Pancreas (tissue), 10 donors: ENCODE measurements around the gene CYP2C9. TPM values are rescaled to one million over a fixed set of nuclear protein-coding genes. Genes with fewer than 3 reads are reported as not detected.

Source experiments
- ATAC-seq, 4 donors: fragments of 200-7000 bp; cut with Tn5 transposase; one replicate each; pipeline versions ENCODE4 v1.8.0 to v1.9.1; 2020; ENCODE audit warnings: mild to moderate bottlenecking in 4 of 4, moderate library complexity in 4 of 4
- DNase-seq, 6 donors: peaks; one replicate each; pipeline ENCODE4 v3.0.0-alpha.2; 2020
- FAIRE-seq: peaks from 2 replicates; lab custom pipeline; 2012; peaks lifted over from hg19 to GRCh38; lab: Jason Lieb, UNC
- H3K27ac ChIP-seq, 4 donors: fragments of 200-600 bp; sonication (generic); 1 replicate in 3 of 4; 2 replicates in 1 of 4; pipeline versions ENCODE4 v1.5.0 to v1.8.0; 2020
- H3K27me3 ChIP-seq, 4 donors: fragments of 200-600 bp; one replicate each; pipeline ENCODE4 v1.8.0; 2021
- H3K36me3 ChIP-seq, 3 donors: fragments of 200-600 bp; sonication (generic) in 1 of 3; one replicate each; pipeline versions ENCODE4 v1.5.0 to v1.8.0; 2020 to 2021
- H3K4me1 ChIP-seq, 3 donors: fragments of 200-600 bp; one replicate each; pipeline ENCODE4 v1.8.0; 2021
- H3K4me3 ChIP-seq, 4 donors: fragments of 200-600 bp; sonication (generic) in 2 of 4; one replicate each; pipeline versions ENCODE4 v1.5.0 to v1.8.0; 2020 to 2021
- H3K9me3 ChIP-seq, 4 donors: fragments of 200-600 bp; one replicate each; pipeline ENCODE4 v1.8.0; 2021
- CTCF ChIP-seq, 4 donors: fragments of 200-600 bp; sonication (generic) in 3 of 4; IDR thresholded peaks; one replicate each; pipeline versions ENCODE4 v1.5.0 to v1.8.0; 2021; ENCODE audit warnings: antibody characterized with exemption in 4 of 4
- WGBS, 2 donors: extraction: QIAGEN DNeasy Blood & Tissue Kit; methylation state at CpG; one replicate each; pipeline ENCODE4 v1.1.7; 2013; 5-methylcytosine and 5-hydroxymethylcytosine counted together
- intact Hi-C, 3 donors: fragments of 100-400 bp; cut with DNase I; formaldehyde crosslinking; loops; one replicate each; pipeline versions ENCODE4 v1.11.1 to v1.14.2; 2022
- polyA plus RNA-seq, 2 donors: library from polyadenylated mRNA; stranded (reverse); fragments of 200-250 nt; gene quantifications; one replicate each; pipeline ENCODE4 v1.2.3, GENCODE V29; 2013
- total RNA-seq, 6 donors: library from RNA; stranded (reverse); fragmentation: NEBNext Ultra II Directional in 4 of 6; extraction: Animal tissue kit (Norgen Biotek cat#: 25700) in 4 of 6; gene quantifications; one replicate each; pipeline versions ENCODE4 v1.2.1 to v1.2.4, GENCODE V29; 2021 to 2023
- donor health status: healthy with polysubstance abuse.
- donor health status: DM: no; HTN: no; CAD: no; lungs with moderate emphysema.
- donor health status: DM: no; HTN: no; CAD: no.
- donor health status: control.
- donor health status: control.
- donor health status: Bipolar disorder and iron deficiency.
- donor health status: DM: yes; HTN: yes; CAD: no.
- donor health status: DM: no; HTN: no; CAD: no.
- donor health status: DM: no; HTN: no; CAD: no.
- donor health status: DM: yes; HTN: yes; CAD: no.

Gene CYP2C9
- total and polyA plus RNA-seq, 8 donors, result 0.11 to 1.4 (median 0.28) TPM; not detected in 1

DNA sequence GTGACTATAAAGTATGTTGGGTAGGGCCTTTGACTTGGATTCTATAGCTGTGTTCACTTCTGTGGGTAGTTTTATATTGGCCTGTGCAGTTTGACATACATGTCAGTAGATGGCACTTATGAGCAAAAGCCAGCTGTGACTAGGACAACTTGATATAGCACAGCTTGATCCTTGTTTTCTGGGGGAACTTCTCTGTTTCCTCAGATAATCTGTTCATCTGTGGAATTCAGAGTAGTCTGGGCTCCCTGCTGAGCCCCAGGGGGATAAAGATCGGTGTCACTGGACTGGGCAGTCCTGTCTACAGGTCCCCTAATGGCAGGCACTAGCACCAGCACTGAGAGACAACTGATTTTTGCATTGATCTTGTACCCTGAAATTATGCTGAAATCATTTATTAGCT is 25.4 kb downstream of the CYP2C9 start:
- Histone ChIP-seq H3K27me3 (no peaks in the 10 kb centered on the region), H3K4me1 (peaks cover 0 to 4% (median 0%) of the 10 kb centered on the region in 3 donors), H3K36me3 (no peaks in the 10 kb centered on the region), H3K9me3 (no peaks in the 10 kb centered on the region), H3K27ac (no peak overlapping the region), H3K4me3 (no peak overlapping the region)
- intact Hi-C loops, result no loop called here
- peak; percentile 48 to 71 (median 54) for TF ChIP-seq CTCF (IDR thresholded peaks at IDR 0.05)
- peak; percentile 69 to 92 (median 88) for ATAC-seq
- 0 to 7% methylated on average over 1 of the region's 1 CpG for WGBS, 2 donors
- peak in 2 of 6 donors; percentile 3 to 13 for DNase-seq
- no peak for FAIRE-seq

- FAIRE-seq (no peak), DNase-seq (no peak), ATAC-seq (no peak)
- no peak overlapping the region for H3K4me3 ChIP-seq
- 59 to 60% methylated on average over 4 of the region's 4 CpGs for WGBS, 2 donors
- H3K27me3 ChIP-seq, result no peaks in the 10 kb centered on the region
- no peaks in the 10 kb centered on the region for H3K4me1 ChIP-seq
- no peaks in the 10 kb centered on the region for H3K9me3 ChIP-seq
- intact Hi-C loops, result no loop called here
- no peaks in the 10 kb centered on the region for H3K36me3 ChIP-seq
- no peak overlapping the region for H3K27ac ChIP-seq
- TF ChIP-seq CTCF (IDR thresholded peaks at IDR 0.05), result no peak
Observed at GRCh38 chr10:94983555-94983954, 45.1 kb downstream of the CYP2C9 start.

DNA sequence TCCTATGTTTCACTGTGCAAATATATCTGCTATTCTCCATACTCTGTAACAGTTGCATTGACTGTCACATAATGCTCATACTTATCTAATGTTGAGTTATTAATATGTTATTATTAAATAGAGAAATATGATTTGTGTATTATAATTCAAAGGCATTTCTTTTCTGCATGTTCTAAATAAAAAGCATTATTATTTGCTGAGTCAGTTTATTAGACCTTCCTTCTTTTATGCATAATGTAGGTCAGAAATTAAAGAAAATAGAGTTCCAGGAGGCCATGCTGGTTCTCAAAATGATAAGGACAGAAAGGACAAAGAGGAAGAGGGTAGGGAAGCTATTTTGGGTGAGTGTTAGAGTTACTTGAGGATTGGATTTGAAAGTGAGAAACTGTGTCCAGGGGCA is 50.7 kb downstream of the CYP2C9 start:
- Histone ChIP-seq H3K27ac (no peak overlapping the region), H3K9me3 (no peaks in the 10 kb centered on the region), H3K27me3 (no peaks in the 10 kb centered on the region), H3K36me3 (no peaks in the 10 kb centered on the region), H3K4me1 (no peaks in the 10 kb centered on the region), H3K4me3 (no peak overlapping the region)
- FAIRE-seq, result no peak
- no peak for TF ChIP-seq CTCF (IDR thresholded peaks at IDR 0.05)
- no peak for DNase-seq
- no peak for ATAC-seq
- intact Hi-C loops, result no loop called here

DNA sequence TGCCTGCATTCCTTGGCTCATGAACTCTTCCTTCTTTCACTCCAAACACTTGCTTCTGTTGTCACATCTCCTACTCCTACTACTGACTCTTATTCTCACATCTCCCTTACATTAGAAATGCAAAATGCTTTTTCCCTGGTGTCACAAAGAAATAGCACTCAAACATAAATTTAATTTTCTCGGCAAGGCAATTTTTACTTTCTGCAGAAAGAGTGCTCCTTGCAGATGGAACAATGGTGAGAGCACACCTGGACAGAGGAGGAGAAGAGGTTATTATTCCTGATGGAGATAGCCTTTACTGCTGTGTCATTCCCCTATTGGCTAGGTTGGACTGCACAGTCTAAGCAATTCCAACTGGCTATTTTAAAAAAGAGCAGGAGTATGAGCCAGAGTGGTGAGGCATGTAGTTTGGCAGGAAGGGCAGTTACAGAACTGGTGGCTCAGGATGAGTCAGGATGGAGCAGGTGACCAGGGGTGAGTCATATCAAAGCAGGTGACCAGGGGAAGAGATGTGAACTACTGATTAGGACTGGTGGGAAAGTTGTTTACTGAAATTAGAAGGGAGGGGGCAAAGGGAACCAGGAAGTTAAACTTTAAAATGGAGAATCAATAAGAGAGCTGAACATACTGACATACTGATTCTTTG is 52.9 kb downstream of the CYP2C9 start:
- 86 to 92% methylated on average over 1 of the region's 1 CpG for WGBS, 2 donors

More for the DNA sequence above, 52.9 kb downstream of the CYP2C9 start:
- H3K9me3 ChIP-seq, result no peaks in the 10 kb centered on the region
- FAIRE-seq (no peak), ATAC-seq (no peak), DNase-seq (no peak)
- no peak overlapping the region for H3K27ac ChIP-seq
- no peaks in the 10 kb centered on the region for H3K27me3 ChIP-seq
- intact Hi-C loops, result no loop called here
- H3K4me3 ChIP-seq, result no peak overlapping the region
- no peaks in the 10 kb centered on the region for H3K4me1 ChIP-seq
- no peak for TF ChIP-seq CTCF (IDR thresholded peaks at IDR 0.05)
- H3K36me3 ChIP-seq, result no peaks in the 10 kb centered on the region
